ENCODE data around the gene CACNA2D3.

CACNA2D3 gene

GRCh38 chr3:54547846-54548245, 425.5 kb downstream of the CACNA2D3 start:
- no peak overlapping the region for H3K4me3 ChIP-seq (ENCODE audit: extremely low read depth, insufficient read depth, low read length, poor library complexity, severe bottlenecking)
- H3K36me3 ChIP-seq (ENCODE audit: control insufficient read depth, insufficient read depth, low read length) = no peaks in the 10 kb centered on the region
- H3K27ac ChIP-seq (ENCODE audit: low read depth, low read length, severe bottlenecking) = no peak overlapping the region
- WGBS, 2 experiments (ENCODE audit: insufficient coverage in 2 of 2) = 85 to 89% methylated on average over 2 of the region's 2 CpGs
- no peaks in the 10 kb centered on the region for H3K4me1 ChIP-seq (ENCODE audit: control insufficient read depth, insufficient read depth, low read length, poor library complexity, severe bottlenecking)
- no peaks in the 10 kb centered on the region for H3K9me3 ChIP-seq (ENCODE audit: control insufficient read depth, low read length)

GRCh38 chr3:54549607-54550220, 427.4 kb downstream of the CACNA2D3 start:
- Histone ChIP-seq H3K27ac (ENCODE audit: low read depth, low read length, severe bottlenecking) (no peak overlapping the region), H3K4me1 (ENCODE audit: control insufficient read depth, insufficient read depth, low read length, poor library complexity, severe bottlenecking) (no peaks in the 10 kb centered on the region), H3K4me3 (ENCODE audit: extremely low read depth, insufficient read depth, low read length, poor library complexity, severe bottlenecking) (no peak overlapping the region), H3K36me3 (ENCODE audit: control insufficient read depth, insufficient read depth, low read length) (no peaks in the 10 kb centered on the region), H3K9me3 (ENCODE audit: control insufficient read depth, low read length) (no peaks in the 10 kb centered on the region)
- 90 to 96% methylated on average over 4 to 6 of the region's 10 CpGs for WGBS, 2 experiments (ENCODE audit: insufficient coverage in 2 of 2)

- 82 to 88% methylated on average over 9 to 11 of the region's 19 CpGs for WGBS, 2 experiments (ENCODE audit: insufficient coverage in 2 of 2)
- H3K4me1 ChIP-seq (ENCODE audit: control insufficient read depth, insufficient read depth, low read length, poor library complexity, severe bottlenecking) = no peaks in the 10 kb centered on the region
- no peak overlapping the region for H3K4me3 ChIP-seq (ENCODE audit: extremely low read depth, insufficient read depth, low read length, poor library complexity, severe bottlenecking)
- H3K36me3 ChIP-seq (ENCODE audit: control insufficient read depth, insufficient read depth, low read length) = no peaks in the 10 kb centered on the region
- H3K27ac ChIP-seq (ENCODE audit: low read depth, low read length, severe bottlenecking) = no peak overlapping the region
- no peaks in the 10 kb centered on the region for H3K9me3 ChIP-seq (ENCODE audit: control insufficient read depth, low read length)
Observed at GRCh38 chr3:54550221-54550977, 428.0 kb downstream of the CACNA2D3 start.

- 54 to 60% methylated on average over 1 to 2 of the region's 4 CpGs for WGBS, 2 experiments (ENCODE audit: insufficient coverage in 2 of 2)
- Histone ChIP-seq H3K27ac (ENCODE audit: low read depth, low read length, severe bottlenecking) (no peak overlapping the region), H3K9me3 (ENCODE audit: control insufficient read depth, low read length) (no peaks in the 10 kb centered on the region), H3K4me1 (ENCODE audit: control insufficient read depth, insufficient read depth, low read length, poor library complexity, severe bottlenecking) (no peaks in the 10 kb centered on the region), H3K4me3 (ENCODE audit: extremely low read depth, insufficient read depth, low read length, poor library complexity, severe bottlenecking) (no peak overlapping the region), H3K36me3 (ENCODE audit: control insufficient read depth, insufficient read depth, low read length) (no peaks in the 10 kb centered on the region)
Observed at GRCh38 chr3:54556630-54557029, 434.3 kb downstream of the CACNA2D3 start.

- Histone ChIP-seq H3K9me3 (ENCODE audit: control insufficient read depth, low read length) (no peaks in the 10 kb centered on the region), H3K4me1 (ENCODE audit: control insufficient read depth, insufficient read depth, low read length, poor library complexity, severe bottlenecking) (no peaks in the 10 kb centered on the region), H3K36me3 (ENCODE audit: control insufficient read depth, insufficient read depth, low read length) (no peaks in the 10 kb centered on the region), H3K4me3 (ENCODE audit: extremely low read depth, insufficient read depth, low read length, poor library complexity, severe bottlenecking) (no peak overlapping the region), H3K27ac (ENCODE audit: low read depth, low read length, severe bottlenecking) (no peak overlapping the region)
- 81 to 85% methylated on average over 9 of the region's 12 CpGs for WGBS, 2 experiments (ENCODE audit: insufficient coverage in 2 of 2)
Observed at GRCh38 chr3:54557538-54558428, 435.4 kb downstream of the CACNA2D3 start.

GRCh38 chr3:54563501-54564200, 441.3 kb downstream of the CACNA2D3 start:
- no peaks in the 10 kb centered on the region for H3K4me1 ChIP-seq (ENCODE audit: control insufficient read depth, insufficient read depth, low read length, poor library complexity, severe bottlenecking)
- no peaks in the 10 kb centered on the region for H3K36me3 ChIP-seq (ENCODE audit: control insufficient read depth, insufficient read depth, low read length)
- no peak overlapping the region for H3K27ac ChIP-seq (ENCODE audit: low read depth, low read length, severe bottlenecking)
- no peak overlapping the region for H3K4me3 ChIP-seq (ENCODE audit: extremely low read depth, insufficient read depth, low read length, poor library complexity, severe bottlenecking)
- H3K9me3 ChIP-seq (ENCODE audit: control insufficient read depth, low read length) = no peaks in the 10 kb centered on the region
- 89 to 91% methylated on average over 6 to 12 of the region's 12 CpGs for WGBS, 2 experiments (ENCODE audit: insufficient coverage in 2 of 2)

- Histone ChIP-seq H3K27ac (ENCODE audit: low read depth, low read length, severe bottlenecking) (no peak overlapping the region), H3K36me3 (ENCODE audit: control insufficient read depth, insufficient read depth, low read length) (no peaks in the 10 kb centered on the region), H3K4me1 (ENCODE audit: control insufficient read depth, insufficient read depth, low read length, poor library complexity, severe bottlenecking) (no peaks in the 10 kb centered on the region), H3K9me3 (ENCODE audit: control insufficient read depth, low read length) (no peaks in the 10 kb centered on the region), H3K4me3 (ENCODE audit: extremely low read depth, insufficient read depth, low read length, poor library complexity, severe bottlenecking) (no peak overlapping the region)
- WGBS, 2 experiments (ENCODE audit: insufficient coverage in 2 of 2) = 89 to 96% methylated on average over 4 to 6 of the region's 6 CpGs
Observed at GRCh38 chr3:54564374-54564925, 442.1 kb downstream of the CACNA2D3 start.

GRCh38 chr3:54565956-54566355, 443.6 kb downstream of the CACNA2D3 start:
- no peak overlapping the region for H3K27ac ChIP-seq (ENCODE audit: low read depth, low read length, severe bottlenecking)
- H3K4me3 ChIP-seq (ENCODE audit: extremely low read depth, insufficient read depth, low read length, poor library complexity, severe bottlenecking) = no peak overlapping the region
- H3K36me3 ChIP-seq (ENCODE audit: control insufficient read depth, insufficient read depth, low read length) = no peaks in the 10 kb centered on the region
- no peaks in the 10 kb centered on the region for H3K9me3 ChIP-seq (ENCODE audit: control insufficient read depth, low read length)
- no peaks in the 10 kb centered on the region for H3K4me1 ChIP-seq (ENCODE audit: control insufficient read depth, insufficient read depth, low read length, poor library complexity, severe bottlenecking)

GRCh38 chr3:54567949-54568348, 445.6 kb downstream of the CACNA2D3 start:
- no peak overlapping the region for H3K4me3 ChIP-seq (ENCODE audit: extremely low read depth, insufficient read depth, low read length, poor library complexity, severe bottlenecking)
- no peaks in the 10 kb centered on the region for H3K36me3 ChIP-seq (ENCODE audit: control insufficient read depth, insufficient read depth, low read length)
- H3K9me3 ChIP-seq (ENCODE audit: control insufficient read depth, low read length) = no peaks in the 10 kb centered on the region
- H3K4me1 ChIP-seq (ENCODE audit: control insufficient read depth, insufficient read depth, low read length, poor library complexity, severe bottlenecking) = no peaks in the 10 kb centered on the region
- WGBS, 2 experiments (ENCODE audit: insufficient coverage in 2 of 2) = 80 to 100% methylated on average over 1 to 3 of the region's 3 CpGs
- H3K27ac ChIP-seq (ENCODE audit: low read depth, low read length, severe bottlenecking) = no peak overlapping the region

- Histone ChIP-seq H3K27ac (ENCODE audit: low read depth, low read length, severe bottlenecking) (no peak overlapping the region), H3K4me3 (ENCODE audit: extremely low read depth, insufficient read depth, low read length, poor library complexity, severe bottlenecking) (no peak overlapping the region), H3K9me3 (ENCODE audit: control insufficient read depth, low read length) (no peaks in the 10 kb centered on the region), H3K4me1 (ENCODE audit: control insufficient read depth, insufficient read depth, low read length, poor library complexity, severe bottlenecking) (no peaks in the 10 kb centered on the region), H3K36me3 (ENCODE audit: control insufficient read depth, insufficient read depth, low read length) (no peaks in the 10 kb centered on the region)
- WGBS, 2 experiments (ENCODE audit: insufficient coverage in 2 of 2) = 89 to 94% methylated on average over 5 to 6 of the region's 7 CpGs
Observed at GRCh38 chr3:54570008-54570407, 447.7 kb downstream of the CACNA2D3 start.

All from mesodermal cell (in vitro differentiated cells).